GM19467 (cell line): ENCODE data around the gene OR10AD1.
"Not testable (repeated sequence)": the region's sequence is repeated elsewhere in the genome, so short reads cannot be mapped to it uniquely, and the experiment has no call there.

Experiments
- ATAC-seq: cut with Tn5 transposase; IDR thresholded peaks from one replicate; pipeline ENCODE4 v1.9.1; 2021; ENCODE audit warnings: mild to moderate bottlenecking, moderate library complexity; ENCODE audit not compliant: unreplicated experiment

Gene OR10AD1

DNA sequence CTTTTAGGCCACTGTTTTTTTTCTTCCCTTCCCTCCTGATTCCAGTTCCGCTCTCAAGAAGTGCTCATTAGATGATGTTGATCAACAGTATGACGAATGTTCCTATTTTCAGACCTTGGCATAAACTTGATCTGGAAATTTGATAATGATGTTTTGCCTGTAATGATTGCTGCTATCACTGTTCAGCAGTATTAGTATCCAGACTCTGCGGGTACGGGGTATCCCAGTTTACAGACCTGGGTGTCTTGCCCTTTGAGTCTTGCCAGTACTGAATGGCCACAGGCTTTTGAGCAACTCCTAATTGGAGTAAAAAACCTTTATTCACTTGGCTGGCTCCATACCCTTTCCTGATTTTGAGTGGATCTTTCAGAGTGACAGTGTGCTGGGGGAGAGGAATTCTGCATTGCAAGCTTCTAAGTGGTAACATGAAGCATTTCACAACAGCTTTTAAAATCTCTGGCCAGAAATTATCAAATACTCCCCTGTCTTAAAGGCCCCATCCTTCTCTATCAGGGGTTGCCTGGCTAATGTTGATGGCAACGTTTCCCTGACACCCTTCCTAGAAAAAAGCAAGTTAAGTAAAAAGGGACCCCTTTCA, 39.8 kb downstream of the OR10AD1 start:
- ATAC-seq = no peak

DNA sequence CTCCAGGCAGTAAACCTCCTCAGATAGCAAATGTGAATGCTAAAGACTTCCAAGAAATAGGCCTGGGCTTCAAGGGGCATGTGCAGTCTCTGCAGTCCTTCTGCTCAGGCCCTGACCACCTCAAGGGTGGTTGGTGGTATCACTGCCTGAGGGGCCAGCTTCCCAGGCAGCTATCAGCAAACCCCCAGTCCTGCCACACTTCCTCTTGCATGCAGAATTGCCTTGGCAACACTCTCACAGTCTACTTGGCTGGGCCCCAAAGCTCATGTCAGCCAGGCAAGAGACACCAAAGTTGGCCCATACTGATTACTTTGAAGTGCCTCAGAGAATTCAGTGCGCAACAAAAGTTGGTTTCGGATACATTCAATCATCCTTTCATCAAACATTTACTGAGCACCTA, 42.3 kb downstream of the OR10AD1 start:
- ATAC-seq = no peak

DNA sequence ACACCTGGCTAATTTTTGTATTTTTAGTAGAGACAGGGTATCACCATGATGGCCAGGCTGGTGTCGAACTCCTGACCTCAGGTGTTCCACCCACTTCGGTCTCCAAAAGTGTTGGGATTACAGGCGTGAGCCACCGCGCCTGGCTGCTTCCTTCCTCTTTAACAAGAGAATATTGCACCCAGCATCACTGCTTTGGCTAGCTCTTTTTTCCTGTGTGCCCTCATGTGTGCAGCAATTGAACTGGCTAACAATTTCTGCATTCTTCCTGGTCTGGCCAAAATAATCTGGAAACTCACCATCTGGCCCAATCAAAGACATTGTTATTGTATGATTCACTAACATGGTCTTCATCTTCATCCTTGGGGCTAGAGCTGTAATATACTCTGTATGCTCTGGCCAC, 43.0 kb downstream of the OR10AD1 start:
- ATAC-seq = no peak

DNA sequence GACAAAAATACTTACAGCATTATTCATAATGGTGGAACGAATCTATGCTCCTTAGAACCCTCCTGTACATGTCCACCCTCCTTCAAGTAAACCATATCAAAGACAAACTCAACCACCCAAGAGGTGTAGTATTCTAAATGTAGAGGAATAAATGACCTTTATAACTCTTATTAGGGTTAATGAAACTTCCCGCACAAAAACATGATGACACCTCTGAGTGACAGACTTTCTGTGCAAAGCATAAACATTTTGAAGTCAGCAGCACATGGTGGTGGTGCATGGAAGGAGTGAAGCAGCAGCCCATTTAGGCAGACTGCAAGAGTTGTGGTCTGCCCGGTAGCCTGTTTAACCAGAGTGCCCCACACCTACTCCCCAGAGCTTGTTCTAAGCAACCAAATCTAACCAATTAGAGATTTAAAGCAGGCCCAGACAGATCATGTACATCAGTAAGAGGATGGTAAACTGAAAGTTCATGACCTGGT, 45.2 kb downstream of the OR10AD1 start:
- peak; percentile 12 for ATAC-seq

DNA sequence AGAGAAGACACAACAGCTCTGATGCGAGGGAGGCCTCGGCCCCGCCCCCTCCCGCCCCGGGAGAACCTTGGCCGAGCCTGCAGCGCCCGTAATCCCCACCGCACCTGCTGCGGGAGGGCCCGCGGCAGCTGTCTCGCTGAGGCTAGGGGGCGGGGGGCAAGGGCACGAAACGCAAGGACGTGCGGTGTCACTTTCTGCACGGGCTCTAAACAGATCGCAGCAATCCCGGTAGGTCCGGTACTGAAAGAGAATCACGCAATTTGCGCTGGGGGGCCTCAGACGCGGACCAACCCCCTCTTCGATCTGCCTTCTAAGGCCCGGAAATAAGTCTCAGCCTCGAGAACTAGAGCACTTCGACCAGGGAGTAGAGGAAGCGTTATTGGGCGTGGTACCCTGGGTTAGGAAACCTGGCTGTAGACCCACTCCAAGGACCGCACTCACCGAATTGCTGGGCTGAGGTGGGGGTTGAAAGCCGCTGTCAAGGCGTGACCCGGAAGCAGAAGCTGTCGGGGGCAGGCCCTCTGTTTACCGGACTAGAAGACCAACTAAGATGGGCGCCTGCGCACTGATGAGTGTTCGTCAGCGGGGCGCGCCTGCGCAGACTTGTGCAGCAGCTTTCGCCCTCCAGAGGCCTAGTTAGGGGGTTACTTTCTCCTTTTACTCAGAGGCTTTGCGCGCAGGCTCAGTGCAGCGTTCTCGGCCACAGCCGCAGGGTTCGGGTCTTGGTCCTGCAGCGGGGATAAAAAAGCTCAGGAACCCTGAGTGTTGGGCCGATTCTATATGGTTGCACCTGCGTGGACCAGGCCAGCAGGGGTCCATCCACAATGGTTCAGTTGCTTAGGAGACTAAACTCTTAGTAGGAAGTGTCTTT, 45.8 kb downstream of the OR10AD1 start, which contains the start of gene ASB8:
ASB8 (minus strand) TSS at position 498 of the 871 bp plus-strand sequence. CDS start 4,019 bp downstream, outside the sequence.
- ATAC-seq = peak; percentile 86

DNA sequence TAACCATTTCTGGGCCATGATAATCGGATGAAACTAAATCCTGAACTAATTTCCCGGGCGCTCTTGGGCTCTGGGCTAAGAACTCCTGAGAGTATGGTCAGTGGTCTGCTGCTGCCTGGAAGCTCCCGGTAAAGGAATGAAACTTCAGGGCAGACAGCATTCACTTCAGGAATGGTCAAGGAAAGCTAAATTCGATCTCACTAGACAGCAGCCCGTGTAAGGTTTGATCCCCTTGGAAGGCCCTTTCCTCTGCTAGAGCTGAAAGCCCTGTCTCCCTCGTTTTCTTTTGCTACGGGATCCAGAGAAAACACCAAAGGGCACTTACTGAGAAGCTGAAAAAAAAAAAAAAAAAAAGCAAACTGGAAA, 46.5 kb downstream of the OR10AD1 start:
- no peak for ATAC-seq

DNA sequence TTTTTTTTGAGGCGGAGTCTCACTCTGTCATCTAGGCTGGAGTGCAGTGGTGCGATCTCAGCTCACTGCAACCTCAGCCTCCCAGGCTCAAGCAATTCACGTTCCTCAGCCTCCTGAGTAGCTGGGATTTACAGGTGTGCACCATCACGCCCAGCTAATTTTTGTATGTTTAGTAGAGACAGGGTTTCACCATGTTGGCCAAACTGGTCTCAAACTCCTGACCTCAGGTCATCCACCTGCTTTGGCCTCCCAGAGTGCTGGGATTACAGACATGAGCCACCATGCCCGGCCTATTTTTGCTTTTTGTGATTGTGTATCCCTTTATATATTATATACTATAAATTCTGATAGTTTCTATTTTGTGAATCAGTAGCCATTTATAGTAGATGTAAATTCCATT, 47.3 kb downstream of the OR10AD1 start:
- ATAC-seq = not testable (repeated sequence)
